HG03354 (cell line): ENCODE data around the gene IL6R.
"Not testable (repeated sequence)": the region's sequence is repeated elsewhere in the genome, so short reads cannot be mapped to it uniquely, and the experiment has no call there.

Experiments
- ATAC-seq: cut with Tn5 transposase; IDR thresholded peaks from one replicate; pipeline ENCODE4 v1.9.1; 2021; ENCODE audit warnings: mild to moderate bottlenecking; ENCODE audit not compliant: unreplicated experiment, poor library complexity, severe bottlenecking

The IL6R gene

GRCh38 chr1:154405747-154406571 is 816 bp downstream of the IL6R start:
- peak; percentile 12 for ATAC-seq

- ATAC-seq = no peak
These were observed 1.4 kb downstream of the IL6R start for GRCh38 chr1:154406572-154406879.

DNA sequence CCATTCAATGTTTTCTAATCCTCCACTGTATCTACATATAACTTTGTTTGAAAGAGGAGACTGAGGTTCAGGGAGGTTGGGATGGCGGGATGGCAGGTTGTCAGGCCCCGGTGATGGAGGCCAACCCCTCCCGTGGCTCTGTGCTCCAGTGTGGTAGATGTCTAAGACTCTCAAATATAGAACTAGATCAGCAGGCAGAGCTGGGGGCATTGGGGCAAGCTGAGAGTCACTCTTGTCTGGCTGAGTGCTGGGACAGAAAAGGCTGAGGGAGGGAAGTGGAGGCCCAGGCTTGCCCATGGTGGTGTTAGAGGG is 1.7 kb downstream of the IL6R start:
- no peak for ATAC-seq

DNA sequence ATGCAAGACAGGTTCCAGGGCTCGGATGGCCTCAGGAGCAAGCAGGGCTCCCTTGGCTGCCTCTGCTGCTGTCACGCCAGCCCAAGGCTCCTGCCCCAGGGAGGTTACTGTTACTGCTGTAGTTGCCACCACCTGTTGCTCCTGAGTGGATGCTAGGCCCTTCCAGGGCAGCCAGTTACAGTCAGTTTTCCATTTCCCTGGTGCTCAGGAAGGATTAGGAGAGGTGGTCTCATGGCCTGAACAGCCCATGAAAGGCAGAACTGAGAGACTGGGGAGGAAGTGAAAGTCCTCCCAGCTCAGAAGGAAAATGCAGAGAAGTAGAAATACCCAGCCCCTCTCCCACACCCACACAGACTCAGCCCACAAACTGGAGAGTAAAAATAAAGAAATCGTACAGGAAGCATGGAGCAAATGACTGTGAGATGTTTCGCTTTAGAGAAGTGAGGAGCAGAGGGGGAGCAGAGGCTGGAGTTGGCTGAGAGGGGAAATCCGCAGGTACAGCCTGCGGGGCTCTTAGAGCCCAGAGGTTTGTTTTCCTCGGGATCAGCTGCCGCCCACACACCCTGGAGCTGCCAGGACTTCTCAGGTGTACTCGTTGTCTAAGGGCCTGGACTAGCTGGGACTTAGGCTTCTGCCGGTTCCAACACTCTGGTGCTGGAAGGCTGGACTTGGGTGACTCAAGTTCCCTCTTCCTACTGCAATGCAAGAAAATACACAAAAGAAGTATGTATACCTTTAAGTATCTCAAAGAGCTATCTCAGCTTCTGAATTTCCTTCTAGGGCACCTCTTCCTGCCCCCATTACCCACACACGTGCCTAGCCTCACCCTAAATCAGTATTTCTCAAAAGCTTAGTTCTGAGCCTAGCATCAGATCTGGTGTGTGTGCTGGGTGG is 2.3 kb downstream of the IL6R start:
- ATAC-seq = peak; percentile 30

DNA sequence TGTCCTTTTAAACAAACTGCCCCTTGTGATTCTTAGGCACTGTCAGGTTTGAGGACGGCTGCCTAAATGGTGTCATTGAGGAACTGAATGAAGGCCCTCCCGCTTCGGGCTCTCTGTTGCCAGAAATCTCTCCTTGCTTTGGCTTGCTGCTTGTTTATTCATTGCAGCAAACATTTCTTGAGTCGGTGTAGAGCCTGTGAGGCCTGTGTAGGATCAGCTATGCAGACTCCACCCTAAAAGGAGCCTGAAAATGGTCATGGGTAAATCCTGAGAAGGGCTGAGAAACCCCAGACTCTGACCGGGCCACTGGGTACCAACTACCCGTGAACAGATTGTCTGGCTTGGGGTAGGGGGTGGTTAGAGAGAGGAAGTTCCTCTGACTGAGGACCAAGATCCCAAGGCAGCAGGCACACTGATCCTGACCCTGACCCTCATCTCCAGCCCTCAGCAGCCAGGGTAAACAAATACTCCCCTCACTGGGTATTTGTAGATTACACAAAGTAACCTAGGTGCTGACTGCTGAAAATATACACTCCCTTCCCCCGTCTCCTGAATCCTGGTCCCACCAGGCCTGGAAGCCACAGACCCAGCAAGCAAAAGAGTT is 3.1 kb downstream of the IL6R start:
- ATAC-seq = no peak

- no peak for ATAC-seq
These were observed 5.2 kb downstream of the IL6R start for GRCh38 chr1:154410185-154410827.

- no peak for ATAC-seq
These were observed 6.4 kb downstream of the IL6R start for GRCh38 chr1:154411525-154411924.

GRCh38 chr1:154413177-154413783 is 8.1 kb downstream of the IL6R start:
- ATAC-seq = no peak

- no peak for ATAC-seq
These were observed 9.5 kb downstream of the IL6R start for GRCh38 chr1:154414606-154415005.

DNA sequence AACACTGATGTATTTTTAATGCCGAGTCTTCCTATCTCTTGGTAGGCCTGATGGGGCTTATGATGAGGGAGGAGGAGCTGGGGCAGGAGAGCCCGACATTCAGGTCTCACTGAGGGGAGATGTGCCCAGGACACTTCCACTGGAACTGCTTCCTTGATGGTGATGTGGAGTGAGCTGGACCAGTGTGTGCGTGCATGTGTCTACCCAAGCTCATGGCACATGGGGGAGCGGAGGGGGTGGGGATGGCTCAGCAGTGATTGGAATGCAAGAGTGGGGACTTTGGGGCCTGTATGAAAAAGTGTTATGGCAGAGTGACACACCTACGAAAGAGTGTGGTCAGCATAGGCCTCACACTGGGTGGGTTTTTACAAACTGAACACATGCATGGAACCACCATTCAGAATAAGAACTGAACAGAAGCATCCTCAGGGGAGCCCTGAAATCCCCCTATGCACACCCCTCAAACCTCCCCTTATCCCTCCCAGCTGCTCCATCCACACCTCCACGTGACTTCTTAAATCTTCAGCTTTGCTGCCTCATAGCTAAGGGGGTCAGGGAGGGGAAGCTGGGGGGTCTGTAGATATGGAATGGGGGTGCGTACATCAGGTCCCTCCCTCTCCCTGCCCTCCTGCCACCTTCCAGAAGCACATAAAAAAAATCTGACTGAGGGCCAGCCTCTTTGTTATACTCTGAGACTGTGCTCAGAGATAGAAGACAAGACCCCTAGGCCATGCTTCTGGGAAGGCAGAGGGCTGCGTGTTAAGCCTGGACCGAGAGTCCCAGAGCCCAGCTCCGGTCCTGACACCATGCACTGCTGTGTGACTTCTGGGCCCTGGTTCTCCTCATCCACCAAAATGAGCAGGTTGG is 11.6 kb downstream of the IL6R start:
- ATAC-seq = no peak

GRCh38 chr1:154417338-154417608 is 12.1 kb downstream of the IL6R start:
- no peak for ATAC-seq

- no peak for ATAC-seq
These were observed 13.1 kb downstream of the IL6R start for GRCh38 chr1:154418062-154418921.

GRCh38 chr1:154418923-154419619 is 13.9 kb downstream of the IL6R start:
- no peak for ATAC-seq

GRCh38 chr1:154419620-154420571 is 14.8 kb downstream of the IL6R start:
- no peak for ATAC-seq

DNA sequence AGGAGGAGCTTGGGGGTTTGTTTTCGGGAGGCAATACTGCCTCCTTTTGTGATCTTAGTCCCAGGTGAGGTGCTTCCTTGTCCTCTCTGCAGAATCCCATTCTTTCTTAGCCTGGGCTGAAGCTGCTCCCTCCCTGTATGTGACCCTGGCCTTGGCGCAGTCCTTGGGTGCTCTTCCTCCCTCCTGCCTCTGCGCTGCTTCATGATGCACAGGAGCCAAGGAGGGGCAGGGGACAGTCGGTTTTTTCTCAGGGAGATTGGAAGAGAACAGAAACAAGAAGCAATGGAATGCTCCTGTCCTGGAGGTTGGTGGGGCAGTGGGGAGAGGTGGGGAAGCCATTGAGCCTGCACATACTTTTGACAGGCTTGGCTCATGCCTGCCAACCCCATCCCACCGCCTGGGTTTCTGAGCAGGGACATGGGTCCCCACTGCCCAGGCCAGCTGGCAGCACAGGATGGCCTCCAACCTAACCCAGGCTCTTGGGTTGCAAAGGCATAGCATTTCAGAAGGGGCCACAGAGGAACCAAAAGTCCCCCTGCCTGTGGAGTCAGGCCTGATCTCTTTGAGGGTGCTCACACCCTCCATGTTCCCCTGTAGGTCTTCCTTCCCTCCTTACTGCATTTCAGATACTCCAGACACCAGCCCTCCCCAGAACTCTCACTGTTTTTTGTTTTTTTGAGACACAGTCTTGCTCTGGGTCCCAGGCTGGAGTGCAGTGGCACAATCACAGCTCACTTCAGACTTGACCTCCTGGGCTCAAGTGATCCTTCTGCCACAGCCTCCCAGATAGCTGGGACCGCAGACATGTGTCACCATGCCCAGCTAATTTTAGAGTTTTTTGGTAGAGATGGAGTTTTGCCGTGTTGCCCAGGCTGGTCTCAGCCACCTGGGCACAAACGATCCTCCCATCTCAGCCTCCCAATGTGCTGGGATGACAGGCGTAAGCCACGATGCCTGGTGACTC is 16.1 kb downstream of the IL6R start:
- no peak for ATAC-seq

DNA sequence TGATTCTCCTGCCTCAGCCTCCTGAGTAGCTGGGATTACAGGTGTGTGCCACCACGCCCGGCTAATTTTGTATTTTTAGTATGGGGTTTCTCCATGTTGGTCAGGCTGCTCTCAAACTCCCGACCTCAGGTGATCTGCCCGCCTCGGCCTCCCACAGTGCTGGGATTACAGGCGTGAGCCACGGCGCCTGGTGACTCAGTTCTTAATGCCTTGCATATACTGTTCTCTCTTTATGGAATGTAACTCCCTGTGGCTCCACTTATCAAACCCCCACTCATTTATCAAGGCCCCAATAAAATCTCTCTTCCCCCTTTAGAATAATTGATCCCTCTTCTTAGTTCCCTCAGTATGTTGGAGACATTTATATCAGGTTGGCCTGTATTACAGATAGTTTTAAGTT is 16.9 kb downstream of the IL6R start:
- not testable (repeated sequence) for ATAC-seq
